Measurements from ENCODE around the gene KIF18B. TPM values are rescaled to one million over a fixed set of nuclear protein-coding genes. Genes with fewer than 3 reads are reported as not detected.
"Not testable (repeated sequence)": the region's sequence is repeated elsewhere in the genome, so short reads cannot be mapped to it uniquely, and the experiment has no call there.

Gene KIF18B
- total RNA-seq, 1 donor from 2014 or later, result 0.16 TPM

GRCh38 chr17:44969144-44969780 is 21.7 kb upstream of the KIF18B start:
- no peak for DNase-seq

- peak; percentile 59 for DNase-seq
These were observed 20.9 kb upstream of the KIF18B start, which contains the start of gene C1QL1 for GRCh38 chr17:44968225-44969143. C1QL1 (minus strand) TSS chr17:44968303; CDS start chr17:44968048, 255 bp downstream.

- DNase-seq, result no peak
These were observed 20.3 kb upstream of the KIF18B start for GRCh38 chr17:44967907-44968224.

- no peak for DNase-seq
These were observed 19.7 kb upstream of the KIF18B start for GRCh38 chr17:44967026-44967906.

GRCh38 chr17:44966348-44967025 is 18.9 kb upstream of the KIF18B start:
- DNase-seq, result no peak

- DNase-seq, result no peak
These were observed 18.1 kb upstream of the KIF18B start for GRCh38 chr17:44965481-44966234.

GRCh38 chr17:44961921-44962350 is 14.4 kb upstream of the KIF18B start:
- DNase-seq, result no peak

- no peak for DNase-seq
These were observed 13.1 kb upstream of the KIF18B start for GRCh38 chr17:44960691-44961090.

- no peak for DNase-seq
These were observed 12.4 kb upstream of the KIF18B start for GRCh38 chr17:44959821-44960531.

- DNase-seq, result no peak
These were observed 9.7 kb upstream of the KIF18B start for GRCh38 chr17:44956998-44957981.

- DNase-seq, result no peak
These were observed 8.3 kb upstream of the KIF18B start for GRCh38 chr17:44955674-44956425.

GRCh38 chr17:44952946-44953475 is 5.4 kb upstream of the KIF18B start:
- DNase-seq, result no peak

- no peak for DNase-seq
These were observed 782 bp upstream of the KIF18B start for GRCh38 chr17:44948315-44948795.

GRCh38 chr17:44945652-44946051 is 1.9 kb downstream of the KIF18B start:
- DNase-seq, result not testable (repeated sequence)

GRCh38 chr17:44942456-44942855 is 5.1 kb downstream of the KIF18B start:
- DNase-seq, result no peak

GRCh38 chr17:44941712-44942331 is 5.8 kb downstream of the KIF18B start:
- no peak for DNase-seq

- DNase-seq, result no peak
These were observed 6.8 kb downstream of the KIF18B start for GRCh38 chr17:44940768-44941167.

GRCh38 chr17:44940317-44940716 is 7.3 kb downstream of the KIF18B start:
- DNase-seq, result no peak

All from occipital lobe (tissue), 2 donors.